ENCODE measurements around the gene ADAMTS12. TPM values are rescaled to one million over a fixed set of nuclear protein-coding genes. Genes with fewer than 3 reads are reported as not detected.

ADAMTS12 gene
- total RNA-seq, 8 experiments from 2014 or later: 0.80 to 42.7 (median 4.0) TPM

DNA sequence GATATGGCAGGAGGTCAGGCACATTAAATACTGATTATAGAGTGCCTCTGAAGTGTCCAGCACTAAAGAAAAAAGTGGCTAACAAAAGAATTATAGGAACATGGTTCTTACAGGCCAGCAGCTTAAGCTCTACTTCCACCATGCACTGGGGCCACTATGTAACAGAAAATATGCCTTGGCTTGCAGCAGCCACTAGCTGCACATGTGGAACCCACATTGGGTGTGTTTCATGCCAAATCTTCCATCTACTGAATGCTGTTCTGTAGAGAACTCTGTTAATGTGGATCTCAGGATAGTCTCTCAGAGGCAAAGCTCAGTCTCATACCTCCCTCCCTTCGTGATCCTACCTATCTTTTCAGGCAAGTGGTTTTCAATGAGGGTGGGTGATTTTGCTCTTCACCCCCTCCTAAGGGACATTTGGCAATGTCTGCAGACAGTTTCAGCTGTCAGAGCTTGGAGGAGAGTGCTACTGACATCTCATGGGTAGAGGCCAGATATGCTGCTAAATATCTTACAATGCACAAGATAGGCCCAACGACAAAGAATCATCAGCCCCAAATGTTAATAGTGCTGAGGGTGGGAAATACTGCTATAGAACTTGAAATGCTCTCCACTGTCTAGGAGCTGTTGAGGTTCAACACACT lies 232.1 kb downstream of the ADAMTS12 start:
- ATAC-seq (replicated peaks in 6 of 8): peak in 3 of 8 experiments; percentile 12 to 24 (median 19)
- no peaks in the 10 kb centered on the region for H3K4me1 ChIP-seq (replicated peaks in 1 of 2)
- 46 to 96% (median 81%) methylated on average over 2 of the region's 2 CpGs; no CpG with 5 or more reads in 7 of the 10 experiments for WGBS, 10 experiments
- no peak overlapping the region for H3K4me3 ChIP-seq
- in situ Hi-C loops (cut with MboI; ENCODE audit: low pct_unique_long_range_greater_than_20kb in 2 of 9, low sequenced_read_pairs in 9 of 9, unreplicated experiment in 9 of 9): no loop called here
- H3K27ac ChIP-seq: no peak overlapping the region

DNA sequence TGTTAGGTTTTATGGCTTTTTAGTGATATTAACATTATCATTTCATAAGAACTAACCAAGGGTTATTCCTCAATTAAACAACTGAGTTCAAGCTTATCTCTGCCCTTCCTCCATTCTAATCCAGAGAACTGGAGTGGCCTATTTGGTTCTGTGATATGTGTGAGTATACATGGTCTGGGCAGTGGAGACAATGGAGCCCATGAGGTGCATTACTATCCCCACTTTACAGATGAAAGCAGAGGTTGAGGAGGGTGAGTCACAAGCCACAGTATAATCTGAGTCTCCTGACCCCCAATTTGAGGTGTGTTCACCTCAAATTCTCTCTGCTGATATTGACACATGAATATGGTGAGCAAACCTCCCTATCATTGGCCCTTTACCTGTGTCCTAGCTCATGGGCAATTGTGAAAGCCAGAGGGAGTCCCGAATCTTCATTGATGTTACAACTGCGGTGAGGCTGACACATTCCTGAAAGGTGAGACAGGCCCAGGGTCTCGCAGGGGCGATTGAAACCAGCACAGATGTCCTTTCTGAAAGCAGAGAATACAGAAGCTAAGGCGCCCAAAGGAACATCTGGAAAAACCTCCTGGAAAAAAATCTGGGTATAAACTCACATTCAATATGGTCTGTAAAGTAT lies 233.9 kb downstream of the ADAMTS12 start:
- no peak overlapping the region for H3K27ac ChIP-seq
- no peak for ATAC-seq (replicated peaks in 6 of 8)
- 56 to 100% (median 100%) methylated on average over 3 to 5 of the region's 5 CpGs; no CpG with 5 or more reads in 5 of the 10 experiments for whole genome bisulfite sequencing, 10 experiments
- no peaks in the 10 kb centered on the region for H3K4me1 ChIP-seq (replicated peaks in 1 of 2)
- in situ Hi-C loops (cut with MboI; ENCODE audit: low pct_unique_long_range_greater_than_20kb in 2 of 9, low sequenced_read_pairs in 9 of 9, unreplicated experiment in 9 of 9): no loop called here
- H3K4me3 ChIP-seq: no peak overlapping the region

DNA sequence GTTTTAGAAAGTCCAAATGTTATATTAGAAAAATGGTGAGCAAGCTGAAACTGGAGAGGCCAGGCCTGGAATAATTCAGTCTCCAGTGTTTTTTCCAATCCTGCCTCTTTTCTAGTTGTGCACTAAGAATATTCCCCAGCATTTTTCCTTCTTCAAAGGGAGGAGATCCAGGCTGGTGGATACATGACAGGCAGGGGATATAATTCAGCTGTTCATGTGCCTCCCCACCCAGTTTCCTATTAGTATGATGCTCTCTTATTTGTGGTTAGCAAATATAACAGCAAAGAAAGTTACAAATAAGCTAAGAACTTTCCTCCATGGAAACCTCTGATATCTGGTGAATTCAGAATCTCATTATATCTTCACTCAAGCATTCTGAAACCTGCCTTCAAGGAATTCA lies 234.6 kb downstream of the ADAMTS12 start:
- in situ Hi-C loops (cut with MboI; ENCODE audit: low pct_unique_long_range_greater_than_20kb in 2 of 9, low sequenced_read_pairs in 9 of 9, unreplicated experiment in 9 of 9): no loop called here
- Histone ChIP-seq H3K4me1 (replicated peaks in 1 of 2) (no peaks in the 10 kb centered on the region), H3K4me3 (no peak overlapping the region), H3K27ac (no peak overlapping the region)
- ATAC-seq (replicated peaks in 6 of 8): peak in 1 of 8 experiments; percentile 36

DNA sequence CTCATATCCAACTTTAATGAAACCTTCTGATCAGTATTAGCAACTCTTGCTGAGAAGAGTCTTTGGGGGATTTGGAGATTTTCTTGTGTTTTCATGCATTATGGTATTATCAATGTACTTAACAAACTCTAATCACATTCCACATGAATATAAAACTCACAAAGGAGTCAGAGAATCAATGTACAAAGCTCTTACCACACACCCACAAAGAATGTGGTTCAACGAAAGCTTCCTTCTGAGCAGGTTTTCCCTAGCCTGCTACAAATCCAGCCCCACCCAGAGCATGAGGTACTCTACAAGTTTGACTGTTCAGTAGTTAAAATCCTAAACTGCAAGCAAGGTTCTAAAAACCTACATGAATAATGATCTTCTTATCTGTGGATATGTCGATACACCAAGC lies 240.9 kb downstream of the ADAMTS12 start:
- Histone ChIP-seq H3K4me3 (no peak overlapping the region), H3K4me1 (replicated peaks in 1 of 2) (peaks cover 0 to 13% of the 10 kb centered on the region in 2 donors), H3K27ac (no peak overlapping the region)
- 67 to 100% (median 87%) methylated on average over 1 to 2 of the region's 2 CpGs; no CpG with 5 or more reads in 2 of the 10 experiments for WGBS, 10 experiments
- ATAC-seq (replicated peaks in 6 of 8): peak in 1 of 8 experiments; percentile 66
- in situ Hi-C loops (cut with MboI; ENCODE audit: low pct_unique_long_range_greater_than_20kb in 2 of 9, low sequenced_read_pairs in 9 of 9, unreplicated experiment in 9 of 9): no loop called here

DNA sequence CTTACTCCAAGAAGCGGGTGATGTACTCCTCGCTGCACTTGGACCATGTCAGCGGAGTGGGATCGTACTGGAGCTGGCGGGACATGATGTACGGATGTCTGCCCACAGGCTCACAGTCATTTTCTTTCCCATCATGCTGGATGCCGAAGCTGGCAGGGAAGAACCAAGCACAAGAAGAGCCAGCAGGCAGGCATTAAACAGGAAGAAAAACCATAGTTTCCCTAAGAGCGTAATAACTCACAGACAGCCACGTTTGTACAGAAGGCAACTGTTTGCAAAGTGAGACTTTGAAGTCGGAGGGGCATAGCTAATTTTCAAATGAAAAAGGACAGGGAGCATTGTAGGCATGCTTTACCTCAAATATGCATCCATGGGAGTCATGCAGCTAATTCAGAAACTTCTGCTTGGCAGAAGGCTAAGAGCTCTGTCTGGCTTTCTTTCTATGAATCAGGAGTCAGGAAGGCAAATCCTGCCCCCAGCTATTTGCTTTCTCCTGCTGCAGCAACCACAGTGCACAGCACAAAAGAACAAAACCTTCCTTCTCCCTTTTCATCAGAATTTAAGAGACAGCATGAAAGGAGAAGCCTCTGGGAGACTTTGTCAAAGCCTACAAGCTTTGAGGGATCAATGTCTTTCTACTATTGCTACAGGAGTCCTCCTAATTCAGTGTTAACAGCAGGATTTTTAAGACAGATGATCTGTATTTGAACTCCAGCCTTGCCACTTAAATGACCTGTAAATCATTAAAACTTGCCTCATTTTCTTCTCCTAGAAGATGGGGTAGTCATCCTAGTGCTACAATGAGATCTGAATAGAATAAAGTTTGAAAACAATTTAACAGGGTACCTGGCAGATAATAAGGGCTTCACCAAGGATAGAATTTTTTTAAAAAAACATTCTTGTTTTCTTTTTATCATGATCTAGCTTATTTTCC lies 242.0 kb downstream of the ADAMTS12 start:
- Histone ChIP-seq H3K4me1 (replicated peaks in 1 of 2) (peaks cover 0 to 13% of the 10 kb centered on the region in 2 donors), H3K27ac (no peak overlapping the region), H3K4me3 (no peak overlapping the region)
- ATAC-seq (replicated peaks in 6 of 8): peak; percentile 21 to 95 (median 68)
- in situ Hi-C loops (cut with MboI; ENCODE audit: low pct_unique_long_range_greater_than_20kb in 2 of 9, low sequenced_read_pairs in 9 of 9, unreplicated experiment in 9 of 9): no loop called here
- WGBS, 10 experiments: 10 to 76% (median 47%) methylated on average over 2 to 9 of the region's 10 CpGs

DNA sequence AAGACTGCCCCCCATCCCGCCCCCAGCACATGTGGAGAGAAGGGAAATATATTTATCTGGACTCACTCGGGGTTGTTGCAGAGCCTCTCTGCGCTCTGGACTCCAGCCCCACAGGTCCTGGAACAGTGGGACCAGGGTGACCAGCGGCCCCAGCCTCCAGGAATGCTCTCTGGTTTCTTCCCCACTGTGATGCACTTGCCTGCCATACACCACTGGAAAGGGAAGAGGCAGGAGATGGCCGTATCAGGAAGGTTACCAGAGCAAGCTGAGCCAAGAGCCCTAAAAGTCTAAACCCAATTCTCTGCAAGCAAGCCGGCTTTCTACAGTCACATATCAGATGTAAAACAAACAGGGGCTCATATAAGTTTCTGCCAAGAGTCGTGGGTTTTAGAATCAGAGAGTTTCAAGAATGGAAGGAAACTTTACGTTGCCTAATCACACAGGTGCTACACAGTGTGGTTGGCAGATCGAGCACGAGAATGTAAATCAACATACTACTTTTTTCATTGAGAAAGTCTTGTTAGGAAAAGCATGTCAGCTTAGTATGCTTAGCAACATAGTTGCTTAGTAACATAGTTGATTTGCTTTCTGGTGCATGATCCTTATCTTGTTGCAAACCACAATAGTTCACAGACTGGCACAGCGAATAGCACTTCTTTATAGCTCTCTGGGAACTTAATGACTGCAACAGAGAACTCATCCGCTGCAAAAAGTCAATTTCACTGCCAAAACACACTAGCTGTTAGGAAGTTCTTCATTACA lies 249.9 kb downstream of the ADAMTS12 start:
- no peak overlapping the region for H3K4me3 ChIP-seq
- H3K4me1 ChIP-seq (replicated peaks in 1 of 2): peaks cover 0 to 11% of the 10 kb centered on the region in 2 donors
- no peak overlapping the region for H3K27ac ChIP-seq
- in situ Hi-C loops (cut with MboI; ENCODE audit: low pct_unique_long_range_greater_than_20kb in 2 of 9, low sequenced_read_pairs in 9 of 9, unreplicated experiment in 9 of 9): no loop called here
- peak; percentile 44 to 94 (median 74) for ATAC-seq (replicated peaks in 6 of 8)
- 0 to 100% (median 75%) methylated on average over 1 to 9 of the region's 12 CpGs for WGBS, 10 experiments

DNA sequence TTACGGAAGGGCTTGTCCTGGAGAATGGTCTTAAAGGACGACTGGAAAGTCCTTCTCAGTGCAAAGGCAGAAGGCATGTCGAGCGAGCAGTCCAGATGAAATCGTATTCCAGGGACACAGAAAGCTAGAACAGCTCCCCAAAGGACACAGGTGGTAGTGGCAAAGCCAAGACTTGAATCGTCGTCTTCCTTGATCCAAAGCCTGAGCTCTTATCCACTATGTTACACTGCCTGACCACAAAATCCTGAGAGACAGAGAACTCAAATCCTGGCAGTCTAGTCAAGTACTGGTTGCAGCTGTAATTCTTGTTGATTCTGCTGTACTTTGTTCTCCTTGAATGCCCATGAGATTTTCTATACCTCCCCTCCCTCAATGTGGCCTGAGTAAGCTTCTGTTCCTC lies 252.3 kb downstream of the ADAMTS12 start:
- in situ Hi-C loops (cut with MboI; ENCODE audit: low pct_unique_long_range_greater_than_20kb in 2 of 9, low sequenced_read_pairs in 9 of 9, unreplicated experiment in 9 of 9): no loop called here
- 63 to 100% (median 81%) methylated on average over 1 to 7 of the region's 7 CpGs for WGBS, 10 experiments

DNA sequence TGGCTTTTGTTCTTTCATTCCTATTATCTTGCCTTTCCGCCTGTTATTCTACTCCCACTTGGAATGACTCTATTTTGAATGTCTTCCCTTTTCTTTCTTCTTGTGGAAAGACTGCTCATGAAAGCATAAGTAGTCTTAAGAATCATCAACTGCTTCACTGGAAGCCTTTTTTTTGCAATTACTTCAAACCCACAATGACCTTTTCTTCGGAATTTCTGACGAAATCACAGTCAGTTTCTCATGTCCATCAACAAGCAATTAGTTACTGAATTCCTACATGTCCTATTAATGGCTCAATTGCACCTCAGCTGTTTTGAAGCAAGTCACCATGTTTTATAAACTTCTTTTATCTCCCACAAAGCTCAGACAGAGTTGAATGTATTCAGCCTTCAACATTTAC lies 254.8 kb downstream of the ADAMTS12 start:
- H3K4me3 ChIP-seq: no peak overlapping the region
- peaks cover 0 to 5% of the 10 kb centered on the region in 2 donors for H3K4me1 ChIP-seq (replicated peaks in 1 of 2)
- no peak for ATAC-seq (replicated peaks in 6 of 8)
- no peak overlapping the region for H3K27ac ChIP-seq
- 17 to 100% (median 76%) methylated on average over 1 to 3 of the region's 3 CpGs for WGBS, 10 experiments
- in situ Hi-C loops (cut with MboI; ENCODE audit: low pct_unique_long_range_greater_than_20kb in 2 of 9, low sequenced_read_pairs in 9 of 9, unreplicated experiment in 9 of 9): no loop called here

More for the DNA sequence above, 252.3 kb downstream of the ADAMTS12 start:
- Histone ChIP-seq H3K27ac (no peak overlapping the region), H3K4me1 (replicated peaks in 1 of 2) (peaks cover 0 to 11% of the 10 kb centered on the region in 2 donors), H3K4me3 (no peak overlapping the region)
- no peak for ATAC-seq (replicated peaks in 6 of 8)

DNA sequence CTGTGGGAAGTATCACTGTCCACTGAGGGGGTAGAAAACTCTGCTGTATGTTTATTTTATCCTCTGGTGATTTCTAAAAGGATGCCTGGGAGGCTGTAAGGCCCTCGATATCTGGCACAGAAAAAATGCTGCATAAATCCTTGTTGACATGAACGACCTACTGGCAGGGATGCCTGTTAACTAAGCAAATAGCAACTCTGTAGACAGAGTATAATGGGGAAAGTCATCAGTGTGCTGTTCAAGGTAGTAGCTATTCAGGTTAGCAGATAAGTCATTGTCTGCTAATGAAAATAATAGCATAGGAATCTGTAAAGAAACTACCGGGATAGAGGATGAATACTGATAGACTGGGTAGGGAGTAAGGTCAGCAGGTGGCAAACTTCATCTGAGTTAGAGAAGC lies 256.2 kb downstream of the ADAMTS12 start:
- no peak overlapping the region for H3K4me3 ChIP-seq
- H3K27ac ChIP-seq: no peak overlapping the region
- 27 to 78% (median 60%) methylated on average over 1 to 3 of the region's 3 CpGs; no CpG with 5 or more reads in 1 of the 10 experiments for WGBS, 10 experiments
- no peaks in the 10 kb centered on the region for H3K4me1 ChIP-seq (replicated peaks in 1 of 2)
- in situ Hi-C loops (cut with MboI; ENCODE audit: low pct_unique_long_range_greater_than_20kb in 2 of 9, low sequenced_read_pairs in 9 of 9, unreplicated experiment in 9 of 9): no loop called here
- peak in 3 of 8 experiments; percentile 47 to 95 (median 51) for ATAC-seq (replicated peaks in 6 of 8)

DNA sequence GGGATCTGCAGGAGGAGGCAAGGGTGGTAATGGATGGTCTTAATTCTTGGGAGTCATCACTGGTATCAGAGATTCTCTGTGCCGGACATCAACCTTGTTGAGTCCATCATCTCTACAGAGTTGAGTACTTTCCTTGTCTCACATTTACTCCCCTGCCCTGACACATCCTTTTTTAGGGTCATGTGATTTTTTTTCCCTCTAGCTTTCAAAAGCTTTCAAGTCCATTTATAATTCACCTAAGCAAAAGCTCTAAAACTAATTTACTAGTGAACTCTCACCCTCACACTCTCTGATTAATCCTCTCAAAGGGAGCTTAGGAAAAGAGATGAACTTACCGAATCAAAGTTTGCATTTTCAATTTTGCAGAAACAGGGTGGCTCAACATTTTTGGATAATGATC lies 258.1 kb downstream of the ADAMTS12 start:
- WGBS, 10 experiments: 83 to 100% (median 94%) methylated on average over 1 to 2 of the region's 2 CpGs; no CpG with 5 or more reads in 1 of the 10 experiments
- in situ Hi-C loops (cut with MboI; ENCODE audit: low pct_unique_long_range_greater_than_20kb in 2 of 9, low sequenced_read_pairs in 9 of 9, unreplicated experiment in 9 of 9): no loop called here

DNA sequence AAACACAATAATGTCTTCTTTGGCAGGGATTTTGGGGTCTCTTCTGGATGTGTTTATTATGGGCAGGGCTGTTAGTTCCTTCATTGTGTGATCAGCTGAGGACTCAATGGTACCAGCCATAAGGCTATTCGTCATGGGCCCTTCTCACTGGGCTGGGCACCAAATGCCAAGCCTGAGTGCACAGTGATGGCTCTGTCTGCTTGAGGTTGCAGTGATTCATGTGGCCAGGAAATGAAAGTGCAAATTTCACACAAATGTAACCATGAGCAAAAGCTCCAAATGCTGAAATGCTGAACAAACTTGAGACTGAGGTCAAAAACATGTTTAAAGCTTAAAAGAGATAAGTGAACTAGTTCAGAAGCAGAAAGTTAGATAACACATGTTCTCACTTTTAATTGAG lies 260.0 kb downstream of the ADAMTS12 start:
- ATAC-seq (replicated peaks in 6 of 8): peak in 3 of 8 experiments; percentile 31 to 78 (median 71)
- 33 to 100% (median 63%) methylated on average over 1 of the region's 1 CpG; no CpG with 5 or more reads in 2 of the 10 experiments for WGBS, 10 experiments
- H3K4me3 ChIP-seq: no peak overlapping the region
- in situ Hi-C loops (cut with MboI; ENCODE audit: low pct_unique_long_range_greater_than_20kb in 2 of 9, low sequenced_read_pairs in 9 of 9, unreplicated experiment in 9 of 9): no loop called here
- H3K4me1 ChIP-seq (replicated peaks in 1 of 2): peaks cover 0 to 3% of the 10 kb centered on the region in 2 donors
- H3K27ac ChIP-seq: no peak overlapping the region

More for the DNA sequence above, 258.1 kb downstream of the ADAMTS12 start:
- peaks cover 0 to 3% of the 10 kb centered on the region in 2 donors for H3K4me1 ChIP-seq (replicated peaks in 1 of 2)
- no peak for ATAC-seq (replicated peaks in 6 of 8)
- H3K27ac ChIP-seq: no peak overlapping the region
- H3K4me3 ChIP-seq: no peak overlapping the region

DNA sequence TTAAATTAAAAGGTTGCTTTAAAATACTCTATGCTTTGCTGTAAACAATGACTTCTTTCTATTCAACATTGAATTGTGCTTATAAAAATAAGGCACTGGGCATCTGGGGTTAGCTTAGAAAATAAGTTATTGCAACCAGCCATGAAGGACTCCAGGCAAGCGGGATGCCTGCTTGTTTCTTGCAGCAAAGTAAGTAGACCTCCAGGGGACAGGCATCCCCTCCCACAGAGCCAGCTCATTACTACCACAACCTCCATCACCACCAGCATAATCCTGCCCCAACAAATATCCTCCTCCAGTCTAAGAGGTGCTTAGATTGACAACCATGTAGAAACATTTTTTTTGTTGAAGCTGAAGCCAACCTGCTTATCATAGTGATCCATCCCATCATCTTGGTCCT lies 260.7 kb downstream of the ADAMTS12 start:
- in situ Hi-C loops (cut with MboI; ENCODE audit: low pct_unique_long_range_greater_than_20kb in 2 of 9, low sequenced_read_pairs in 9 of 9, unreplicated experiment in 9 of 9): no loop called here
- Histone ChIP-seq H3K4me3 (no peak overlapping the region), H3K4me1 (replicated peaks in 1 of 2) (peaks cover 0 to 3% of the 10 kb centered on the region in 2 donors), H3K27ac (no peak overlapping the region)
- WGBS, 10 experiments: 100% methylated on average over 1 of the region's 1 CpG; no CpG with 5 or more reads in 8 of the 10 experiments
- ATAC-seq (replicated peaks in 6 of 8): no peak

Data from motor neuron (in vitro differentiated cells).